ENCODE measurements around the gene SBF1. TPM values are rescaled to one million over a fixed set of nuclear protein-coding genes. Genes with fewer than 3 reads are reported as not detected.

The SBF1 gene
- total RNA-seq, 4 donors from 2014 or later: 56.1 to 121 (median 86.9) TPM

DNA sequence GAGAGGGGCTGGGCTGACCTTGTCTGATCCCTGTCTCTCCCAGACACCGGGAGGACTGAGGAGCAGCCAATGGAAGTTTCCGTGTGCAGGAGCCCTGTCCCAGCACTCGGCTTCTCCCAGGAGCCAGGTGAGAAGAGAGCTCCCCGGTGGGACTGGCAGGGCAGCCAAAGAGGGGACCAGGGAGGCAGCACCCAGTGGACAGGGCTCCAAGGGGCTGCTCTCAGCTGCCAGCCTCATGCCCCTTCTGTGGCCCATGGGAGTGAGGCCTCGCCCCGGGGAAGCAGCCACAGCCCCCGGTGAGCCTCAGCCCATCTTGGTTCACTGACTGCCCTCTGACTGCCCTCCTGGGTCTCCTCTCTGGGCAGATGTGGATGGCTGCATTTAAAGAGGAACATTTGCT is 43.8 kb upstream of the SBF1 start:
- Histone ChIP-seq H3K36me3 (peaks cover 36 to 89% (median 80%) of the 10 kb centered on the region in 4 donors), H3K27me3 (no peaks in the 10 kb centered on the region), H3K4me1 (peaks cover 0 to 2% (median under 1%) of the 10 kb centered on the region in 4 donors), H3K27ac (replicated peaks in 1 of 4) (no peak overlapping the region), H3K4me3 (no peak overlapping the region), H3K9me3 (no peaks in the 10 kb centered on the region)
- intact Hi-C loops (cut with DNase I): no loop called here
- no peak for DNase-seq (ENCODE audit: extremely low spot score)
- 88% methylated on average over 3 of the region's 7 CpGs for WGBS
- no peak for TF ChIP-seq CTCF (IDR thresholded peaks at IDR 0.05)

GRCh38 chr22:50517495-50518260 is 42.8 kb upstream of the SBF1 start:
- no peaks in the 10 kb centered on the region for H3K27me3 ChIP-seq
- H3K27ac ChIP-seq (replicated peaks in 1 of 4): no peak overlapping the region
- no peak for DNase-seq (ENCODE audit: extremely low spot score)
- intact Hi-C loops (cut with DNase I): no loop called here
- H3K9me3 ChIP-seq: no peaks in the 10 kb centered on the region
- H3K36me3 ChIP-seq: peaks cover 27 to 84% (median 71%) of the 10 kb centered on the region in 4 donors
- TF ChIP-seq CTCF (IDR thresholded peaks at IDR 0.05): no peak
- TF ChIP-seq POLR2AphosphoS5 (IDR thresholded peaks at IDR 0.05): no peak
- TF ChIP-seq POLR2A (IDR thresholded peaks at IDR 0.05; ENCODE audit: low read depth): no peak
- no peak for TF ChIP-seq EP300 (IDR thresholded peaks at IDR 0.05)
- H3K4me1 ChIP-seq: peaks cover 0 to 5% (median 0%) of the 10 kb centered on the region in 4 donors
- WGBS: 92% methylated on average over 11 of the region's 20 CpGs
- H3K4me3 ChIP-seq: no peak overlapping the region

GRCh38 chr22:50516891-50517290 is 42.1 kb upstream of the SBF1 start:
- H3K4me1 ChIP-seq: peaks cover 0 to 6% (median 0%) of the 10 kb centered on the region in 4 donors
- H3K36me3 ChIP-seq: peaks cover 24 to 76% (median 65%) of the 10 kb centered on the region in 4 donors
- H3K27me3 ChIP-seq: no peaks in the 10 kb centered on the region
- H3K27ac ChIP-seq (replicated peaks in 1 of 4): no peak overlapping the region
- intact Hi-C loops (cut with DNase I): no loop called here
- no peaks in the 10 kb centered on the region for H3K9me3 ChIP-seq
- DNase-seq (ENCODE audit: extremely low spot score): no peak
- WGBS: 86% methylated on average over 16 of the region's 16 CpGs
- TF ChIP-seq POLR2AphosphoS5 (IDR thresholded peaks at IDR 0.05) (no peak), CTCF (IDR thresholded peaks at IDR 0.05) (no peak)
- H3K4me3 ChIP-seq: no peak overlapping the region

DNA sequence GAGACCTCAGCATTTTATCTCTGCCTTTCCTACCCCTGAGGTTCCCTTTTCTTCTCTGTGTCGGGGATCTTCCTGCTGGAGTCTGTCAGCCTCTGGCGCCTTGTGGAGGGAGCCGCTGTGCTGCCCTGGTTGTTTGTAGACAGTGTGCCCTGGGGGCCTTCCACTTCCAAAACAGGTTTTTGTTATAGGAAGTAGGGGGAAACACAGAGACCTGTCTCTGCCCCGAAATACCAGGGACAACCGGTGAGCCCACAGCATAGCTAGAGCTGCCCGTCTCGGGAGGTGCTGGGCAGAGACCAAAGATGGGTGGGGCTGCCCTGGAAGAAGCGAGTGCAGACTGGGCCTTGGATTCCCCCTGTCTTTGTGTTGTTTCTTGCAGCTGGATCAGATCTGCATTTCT is 41.2 kb upstream of the SBF1 start:
- intact Hi-C loops (cut with DNase I): no loop called here
- 81% methylated on average over 8 of the region's 8 CpGs for WGBS

More for the DNA sequence above, 41.2 kb upstream of the SBF1 start:
- Histone ChIP-seq H3K36me3 (peaks cover 22 to 71% (median 57%) of the 10 kb centered on the region in 4 donors), H3K4me1 (peaks cover 0 to 6% (median 0%) of the 10 kb centered on the region in 4 donors), H3K27ac (replicated peaks in 1 of 4) (no peak overlapping the region), H3K4me3 (no peak overlapping the region), H3K27me3 (no peaks in the 10 kb centered on the region), H3K9me3 (no peaks in the 10 kb centered on the region)
- TF ChIP-seq EP300 (IDR thresholded peaks at IDR 0.05): no peak
- TF ChIP-seq POLR2AphosphoS5 (IDR thresholded peaks at IDR 0.05): no peak
- no peak for TF ChIP-seq POLR2A (IDR thresholded peaks at IDR 0.05; ENCODE audit: low read depth)
- no peak for TF ChIP-seq CTCF (IDR thresholded peaks at IDR 0.05)
- no peak for DNase-seq (ENCODE audit: extremely low spot score)

All from esophagus muscularis mucosa (tissue), 4 donors.